M059J (cell line): ENCODE measurements around the gene GSTA1. TPM values are rescaled to one million over a fixed set of nuclear protein-coding genes. Genes with fewer than 3 reads are reported as not detected.
"Not testable (repeated sequence)": the region's sequence is repeated elsewhere in the genome, so short reads cannot be mapped to it uniquely, and the experiment has no call there.

ENCODE experiments used
- DNase-seq: peaks from one replicate; pipeline ENCODE4 v3.0.0-alpha.2; 2012; ENCODE audit warnings: low read depth
- total RNA-seq: library from RNA; depleted of rRNA; stranded (reverse); fragments of >200 nt; shearing (Covaris generic); gene quantifications from 2 replicates; pipeline ENCODE4 v1.2.3, GENCODE V29; 2014; rRNA removed

Gene GSTA1
- total RNA-seq = 0.30 and 0.44 TPM in 2 replicates

DNA sequence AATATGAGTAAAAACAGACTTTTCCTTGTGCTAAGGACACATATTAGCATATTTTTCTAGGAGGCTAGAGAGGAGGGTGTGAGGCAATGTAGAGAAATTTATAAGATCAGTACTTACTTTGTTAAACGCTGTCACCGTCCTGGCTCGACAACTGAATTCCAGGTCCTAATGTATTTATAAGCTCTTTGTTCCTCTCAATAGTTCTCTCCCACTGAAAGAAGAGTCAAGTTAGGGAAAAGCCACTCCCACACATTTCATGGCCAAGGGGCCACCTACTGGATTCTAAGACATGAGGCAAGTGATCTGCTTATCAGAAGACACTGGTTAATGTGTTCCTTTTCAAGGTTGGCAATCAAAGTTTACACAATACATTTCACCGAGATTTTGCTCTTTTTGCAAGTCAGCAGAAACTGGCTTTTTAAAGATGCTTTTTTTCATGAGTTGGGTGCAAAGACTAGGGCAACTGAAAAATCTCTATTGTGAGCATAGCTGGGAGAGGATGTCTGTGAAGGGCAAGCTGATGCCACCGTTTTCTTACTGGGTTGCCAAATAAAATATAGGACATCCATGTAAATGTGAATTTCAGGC lies at the start of gene GSTA1:
TSS of gene GSTA1 (minus strand) at position 149 of the 588 bp plus-strand sequence. CDS start 4,549 bp downstream, outside the sequence.
- DNase-seq = not testable (repeated sequence)

GRCh38 chr6:52849137-52849536 lies 45.5 kb upstream of the GSTA1 start:
- no peak for DNase-seq

DNA sequence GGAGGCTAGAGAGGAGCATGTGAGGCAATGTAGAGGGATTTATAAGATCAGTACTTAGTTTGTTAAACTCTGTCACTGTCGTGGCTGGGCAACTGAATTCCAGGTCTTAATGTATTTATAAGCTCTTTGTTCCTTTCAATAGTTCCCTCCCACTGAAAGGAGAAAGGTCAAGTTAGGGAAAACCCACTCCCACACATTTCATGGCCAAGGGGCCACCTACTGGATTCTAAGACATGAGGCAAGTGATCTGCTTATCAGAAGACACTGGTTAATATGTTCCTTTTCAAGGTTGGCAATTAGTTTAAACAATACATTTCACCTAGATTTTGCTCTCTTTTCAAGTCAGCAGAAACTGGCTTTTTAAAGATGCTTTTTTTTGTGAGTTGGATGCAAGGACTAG lies 42.4 kb upstream of the GSTA1 start:
- no peak for DNase-seq

DNA sequence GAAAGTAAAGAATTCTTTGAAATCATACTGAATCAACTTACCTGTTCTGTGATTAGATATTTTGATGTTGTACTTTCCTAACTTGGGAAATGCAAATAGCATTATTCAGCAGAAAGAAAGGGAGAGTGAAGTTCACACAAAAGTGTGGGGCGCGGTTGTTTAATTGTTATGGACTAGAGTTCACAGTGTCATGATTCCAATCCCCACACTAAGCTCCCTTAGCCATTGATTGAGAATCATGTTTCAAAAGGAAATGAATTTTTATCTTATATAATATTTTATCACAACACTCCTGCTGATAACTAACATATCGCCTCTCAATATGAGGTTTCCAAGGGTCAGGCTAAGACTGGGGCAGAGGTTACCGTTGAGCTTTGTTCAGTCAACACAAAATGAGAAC lies 40.0 kb upstream of the GSTA1 start:
- no peak for DNase-seq

GRCh38 chr6:52840763-52841585 lies 37.4 kb upstream of the GSTA1 start, which contains the start of gene GSTA5:
GSTA5 (minus strand) TSS chr6:52840813.
- peak; percentile 74 for DNase-seq

GRCh38 chr6:52839124-52840055 lies 35.8 kb upstream of the GSTA1 start:
- DNase-seq = peak; percentile 90

DNA sequence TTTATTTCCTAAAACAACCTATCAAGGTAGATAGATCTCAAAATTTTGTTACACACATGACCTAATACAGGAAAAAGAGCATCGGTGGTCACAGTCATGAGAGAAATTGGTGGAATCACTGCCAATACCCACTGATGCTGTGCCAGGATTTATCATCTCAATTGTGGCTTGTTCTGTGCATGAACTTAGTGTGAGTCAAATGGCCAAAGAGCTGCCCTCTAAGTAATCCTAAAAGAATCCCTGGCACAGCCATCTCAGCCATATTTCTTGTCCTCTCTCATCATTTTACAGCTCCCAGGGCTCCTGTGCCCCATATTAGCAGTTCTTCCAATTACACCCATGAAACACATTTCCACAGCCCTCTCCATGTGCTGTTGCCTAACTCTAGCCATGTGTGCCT lies 30.9 kb upstream of the GSTA1 start:
- peak; percentile 76 for DNase-seq

DNA sequence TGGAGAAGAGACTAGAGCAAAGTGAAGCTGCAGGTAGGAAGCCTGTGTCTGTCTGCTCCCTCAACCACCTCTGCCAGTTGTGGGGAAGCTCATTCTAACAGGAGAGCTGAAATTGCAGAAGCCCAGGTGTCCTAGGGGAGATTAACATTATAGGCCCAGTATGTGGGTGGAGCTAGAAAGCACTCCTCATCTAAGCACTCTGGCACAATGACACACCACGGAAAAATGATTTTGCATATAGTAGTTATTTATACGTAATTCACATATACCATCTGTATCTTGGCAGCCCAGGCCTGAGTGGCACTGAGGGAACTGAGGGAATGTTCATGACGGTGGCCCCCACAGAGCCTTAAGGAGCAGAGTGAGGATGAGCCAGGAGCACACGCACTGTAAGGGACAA lies 27.3 kb upstream of the GSTA1 start:
- DNase-seq = not testable (repeated sequence)

DNA sequence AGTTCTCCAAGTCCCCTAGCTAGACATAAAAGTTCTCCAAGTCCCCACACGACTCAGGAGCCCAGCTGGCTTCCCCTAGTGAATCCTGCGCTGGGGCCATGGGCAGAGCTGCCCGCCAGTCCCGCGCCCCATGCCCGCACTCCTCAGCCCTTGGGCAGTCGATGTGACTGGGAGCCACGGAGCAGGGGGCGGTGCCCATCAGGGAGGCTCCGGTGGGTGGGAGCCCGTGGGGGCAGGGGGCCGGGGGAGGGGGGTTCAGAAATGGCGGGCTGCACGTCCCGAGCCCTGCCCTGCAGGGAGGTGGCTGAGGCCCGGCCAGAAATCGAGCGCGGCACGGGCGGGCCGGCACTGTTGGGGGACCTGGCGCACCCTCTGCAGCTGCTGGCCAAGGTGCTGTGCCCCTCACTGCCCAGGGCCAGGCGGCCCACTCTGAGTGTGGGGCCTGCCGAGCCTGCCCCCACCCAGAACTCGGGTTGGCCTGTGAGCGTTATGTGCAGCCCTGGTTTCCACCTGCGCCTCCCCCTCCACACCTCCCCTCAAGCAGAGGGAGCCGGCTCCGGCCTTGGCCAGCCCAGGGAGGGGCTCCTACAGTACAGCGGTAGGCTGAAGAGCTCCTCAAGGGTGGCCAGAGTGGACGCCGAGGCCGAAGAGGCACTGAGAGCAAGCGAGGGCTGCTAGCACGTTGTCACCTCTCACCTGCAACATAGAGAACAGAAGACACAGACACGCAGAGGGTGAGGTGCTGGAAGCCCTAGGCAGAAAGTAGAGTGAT lies 25.6 kb upstream of the GSTA1 start:
- no peak for DNase-seq

GRCh38 chr6:52828621-52829020 lies 25.0 kb upstream of the GSTA1 start:
- DNase-seq = not testable (repeated sequence)

DNA sequence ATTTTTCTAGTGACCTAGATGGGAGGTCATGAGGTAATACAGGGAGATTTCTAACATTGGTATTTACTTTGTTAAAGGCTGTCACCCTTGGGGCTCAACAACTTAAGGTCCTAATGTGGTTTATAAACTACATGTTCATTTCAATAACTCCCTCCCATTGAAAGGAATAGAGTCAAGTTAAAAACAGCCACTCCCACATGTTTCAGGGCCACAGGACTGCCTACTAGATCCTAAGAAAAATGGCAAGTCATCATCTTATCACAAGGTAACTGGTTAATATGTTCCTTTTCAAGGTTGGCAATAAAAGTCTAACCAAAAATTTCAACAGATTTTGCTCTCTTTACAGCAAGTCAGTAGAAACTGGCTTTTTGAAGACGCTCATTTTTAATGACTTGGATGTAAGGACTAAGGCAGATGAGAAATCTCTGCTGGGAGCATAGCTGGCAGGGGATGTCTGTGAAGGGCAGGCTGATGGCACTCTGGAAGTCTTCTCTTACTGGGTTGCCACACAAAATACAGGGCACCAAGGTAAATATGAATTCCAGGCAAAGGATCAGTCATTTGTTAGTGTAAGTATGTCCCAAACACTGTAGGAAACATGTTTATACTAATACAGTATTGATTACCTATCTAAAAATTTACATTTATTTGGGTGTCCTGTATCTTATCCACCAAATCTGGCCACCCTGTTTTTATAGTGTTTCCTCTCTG lies 23.6 kb upstream of the GSTA1 start:
- DNase-seq = not testable (repeated sequence)

- DNase-seq = no peak
Observed at GRCh38 chr6:52826513-52826912, 22.9 kb upstream of the GSTA1 start.

DNA sequence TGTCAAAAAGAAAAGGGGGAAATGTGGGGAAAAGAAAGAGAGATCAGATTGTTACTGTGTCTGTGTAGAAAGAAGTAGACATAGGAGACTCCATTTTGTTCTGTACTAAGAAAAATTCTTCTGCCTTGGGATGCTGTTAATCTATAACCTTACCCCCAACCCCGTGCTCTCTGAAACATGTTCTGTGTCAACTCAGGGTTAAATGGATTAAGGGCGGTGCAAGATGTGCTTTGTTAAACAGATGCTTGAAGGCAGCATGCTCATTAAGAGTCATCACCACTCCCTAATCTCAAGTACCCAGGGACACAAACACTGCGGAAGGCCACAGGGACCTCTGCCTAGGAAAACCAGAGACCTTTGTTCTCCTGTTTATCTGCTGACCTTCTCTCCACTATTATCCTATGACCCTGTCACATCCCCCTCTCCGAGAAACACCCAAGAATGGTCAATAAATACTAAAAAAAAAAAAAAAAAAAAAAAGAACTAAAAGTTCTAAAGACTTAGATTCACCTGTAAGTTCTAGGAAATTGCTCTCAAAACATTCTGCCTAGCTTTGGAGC lies 22.4 kb upstream of the GSTA1 start:
- not testable (repeated sequence) for DNase-seq

GRCh38 chr6:52825270-52825793 lies 21.7 kb upstream of the GSTA1 start:
- not testable (repeated sequence) for DNase-seq

GRCh38 chr6:52821842-52822241 lies 18.2 kb upstream of the GSTA1 start:
- DNase-seq = no peak

GRCh38 chr6:52820198-52820597 lies 16.6 kb upstream of the GSTA1 start:
- peak; percentile 22 for DNase-seq

GRCh38 chr6:52815167-52816092 lies 11.8 kb upstream of the GSTA1 start:
- DNase-seq = peak; percentile 72

GRCh38 chr6:52814545-52814944 lies 10.9 kb upstream of the GSTA1 start:
- not testable (repeated sequence) for DNase-seq

DNA sequence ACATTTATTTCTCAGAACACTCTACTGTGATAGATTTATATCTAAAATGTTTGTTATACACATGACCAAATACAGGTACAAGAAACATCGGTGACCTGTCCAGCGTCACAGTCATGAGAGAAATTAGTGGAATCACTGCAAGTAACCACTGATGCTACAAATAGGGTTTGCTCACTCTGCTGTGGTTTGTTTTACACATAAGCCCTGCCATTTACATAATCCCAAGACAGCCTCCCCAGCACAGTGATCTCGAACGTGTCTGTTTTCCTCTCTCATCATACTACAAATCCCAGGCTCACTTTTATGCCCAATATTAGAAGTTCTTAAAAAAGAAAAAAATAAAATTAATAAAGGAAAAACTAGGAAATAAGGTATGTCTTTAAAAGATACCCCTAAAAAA lies 6.2 kb upstream of the GSTA1 start:
- not testable (repeated sequence) for DNase-seq
